Mesenchymal stem cell (in vitro differentiated cells and primary cell): Measurements from ENCODE around the gene FOXL3.

Experiments
- DNase-seq: peaks from one replicate; pipeline ENCODE4 v3.0.0-alpha.2; 2013
- H2AFZ ChIP-seq: one replicate; pipeline ENCODE4 v1.6.1; 2013; ENCODE audit warnings: low read depth, mild to moderate bottlenecking, control low read depth, inconsistent platforms, low read length, moderate library complexity
- H2AK5ac ChIP-seq: 2 replicates; pipeline ENCODE4 v1.6.1; 2013; ENCODE audit warnings: low read length, moderate library complexity, mild to moderate bottlenecking, inconsistent platforms; ENCODE audit not compliant: severe bottlenecking
- H2BK120ac ChIP-seq: one replicate; pipeline ENCODE4 v1.6.1; 2013; ENCODE audit warnings: low read depth, mild to moderate bottlenecking, inconsistent platforms, low read length, moderate library complexity
- H2BK12ac ChIP-seq, 2 experiments: one replicate each; pipeline ENCODE4 v1.6.1; 2013; ENCODE audit warnings: inconsistent platforms in 2 of 2, low read length in 2 of 2, mild to moderate bottlenecking in 2 of 2, moderate library complexity in 2 of 2, control low read depth in 1 of 2
- H2BK15ac ChIP-seq: one replicate; pipeline ENCODE4 v1.6.1; 2013; ENCODE audit warnings: mild to moderate bottlenecking, low read depth, inconsistent platforms; ENCODE audit not compliant: poor library complexity, severe bottlenecking
- H2BK5ac ChIP-seq: 2 replicates; pipeline ENCODE4 v1.6.1; 2013; ENCODE audit warnings: low read depth, mild to moderate bottlenecking, low read length, control low read depth, inconsistent platforms; ENCODE audit not compliant: poor library complexity, severe bottlenecking
- H3K14ac ChIP-seq, 2 experiments: one replicate each; pipeline ENCODE4 v1.6.1; 2013; ENCODE audit warnings: inconsistent platforms in 2 of 2, low read length in 2 of 2, control low read depth in 1 of 2, mild to moderate bottlenecking in 1 of 2, moderate library complexity in 1 of 2
- H3K18ac ChIP-seq, 2 experiments: one replicate each; pipeline ENCODE4 v1.6.1; 2013; ENCODE audit warnings: inconsistent platforms in 2 of 2, low read length in 2 of 2, control low read depth in 1 of 2, low read depth in 1 of 2, mild to moderate bottlenecking in 1 of 2
- H3K23ac ChIP-seq, 2 experiments: one replicate each; pipeline ENCODE4 v1.6.1; 2013; ENCODE audit warnings: inconsistent platforms in 2 of 2, low read length in 2 of 2, mild to moderate bottlenecking in 2 of 2, moderate library complexity in 2 of 2, control low read depth in 1 of 2
- H3K27ac ChIP-seq: 2 replicates; pipeline ENCODE4 v1.5.1; 2013; ENCODE audit warnings: mild to moderate bottlenecking, moderate library complexity, low read length, control low read depth, inconsistent platforms; ENCODE audit not compliant: poor library complexity, severe bottlenecking
- H3K27me3 ChIP-seq, 2 experiments: 2 replicates each; pipeline versions ENCODE4 v1.6.1 to v1.7.0; 2013; ENCODE audit warnings: low read length in 2 of 2, mild to moderate bottlenecking in 2 of 2, moderate library complexity in 2 of 2, control low read depth in 1 of 2, inconsistent platforms in 1 of 2; ENCODE audit not compliant: control insufficient read depth in 1 of 2, insufficient read depth in 1 of 2
- H3K36me3 ChIP-seq, 2 experiments: 2 replicates each; pipeline versions ENCODE4 v1.6.1 to v1.7.0; 2013; ENCODE audit warnings: low read length in 2 of 2, control low read depth in 1 of 2, inconsistent platforms in 1 of 2, low read depth in 1 of 2, mild to moderate bottlenecking in 1 of 2; ENCODE audit not compliant: insufficient read depth in 2 of 2, control insufficient read depth in 1 of 2
- H3K4ac ChIP-seq, 2 experiments: one replicate each; pipeline ENCODE4 v1.6.1; 2013; ENCODE audit warnings: inconsistent platforms in 2 of 2, low read length in 2 of 2, mild to moderate bottlenecking in 2 of 2, moderate library complexity in 2 of 2, control low read depth in 1 of 2, low read depth in 1 of 2
- H3K4me1 ChIP-seq: 2 replicates; pipeline ENCODE4 v1.6.1; 2013; ENCODE audit warnings: low read depth, low read length, control low read depth; ENCODE audit not compliant: control insufficient read depth, insufficient read depth
- H3K4me2 ChIP-seq: 2 replicates; pipeline ENCODE4 v1.6.1; 2013; ENCODE audit warnings: low read length, mild to moderate bottlenecking, inconsistent platforms; ENCODE audit not compliant: poor library complexity, severe bottlenecking
- H3K4me3 ChIP-seq, 2 experiments: 2 replicates each; pipeline versions ENCODE4 v1.5.1 to v1.7.0; 2013; ENCODE audit warnings: low read length in 2 of 2, mild to moderate bottlenecking in 2 of 2, control low read depth in 1 of 2, low read depth in 1 of 2; ENCODE audit not compliant: insufficient read depth in 1 of 2
- H3K79me1 ChIP-seq: replicated peaks from 2 replicates; pipeline ENCODE4 v1.6.1; 2013; ENCODE audit warnings: mild to moderate bottlenecking, control low read depth, low read length, inconsistent platforms; ENCODE audit not compliant: poor library complexity, severe bottlenecking
- H3K9ac ChIP-seq: 2 replicates; pipeline ENCODE4 v1.7.0; 2013; ENCODE audit warnings: mild to moderate bottlenecking, low read length, moderate library complexity
- H3K9me3 ChIP-seq: 2 replicates; pipeline ENCODE4 v1.7.0; 2013; ENCODE audit warnings: mild to moderate bottlenecking, low read length; ENCODE audit not compliant: control insufficient read depth
- H4K8ac ChIP-seq: one replicate; pipeline ENCODE4 v1.6.1; 2013; ENCODE audit warnings: inconsistent platforms, mild to moderate bottlenecking, low read length, moderate library complexity
- H4K91ac ChIP-seq: one replicate; pipeline ENCODE4 v1.6.1; 2013; ENCODE audit warnings: mild to moderate bottlenecking, low read length, inconsistent platforms
- WGBS: methylation state at CpG from one replicate; pipeline ENCODE4 v1.1.7; 2013; ENCODE audit warnings: mixed read lengths; 5-methylcytosine and 5-hydroxymethylcytosine counted together

FOXL3 gene

DNA sequence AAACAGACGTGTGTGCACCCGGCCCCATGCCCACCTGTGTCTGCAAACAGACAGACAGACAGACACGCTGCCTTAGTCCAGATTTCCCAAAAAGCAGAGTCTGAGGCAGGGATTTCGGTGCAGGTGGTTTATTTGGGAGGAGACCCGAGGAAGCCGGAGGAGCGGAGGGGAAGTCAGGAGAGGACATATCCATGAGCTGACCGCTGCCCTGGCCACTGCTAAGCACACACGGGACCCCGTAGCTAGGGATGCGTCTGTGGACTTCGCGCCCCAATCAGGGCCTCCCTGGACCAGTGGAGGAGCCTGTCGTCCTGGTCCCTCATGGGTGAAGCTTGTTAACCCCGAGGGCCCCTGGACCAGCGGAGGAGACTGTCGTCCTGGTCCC, 47.6 kb downstream of the FOXL3 start:
- Histone ChIP-seq H3K27ac (no peak overlapping the region), H2BK12ac (no peak overlapping the region), H3K27me3 (peaks cover 29 to 52% of the 10 kb centered on the region in 2 experiments), H3K4me3 (no peak overlapping the region), H4K91ac (no peak overlapping the region), H3K79me1 (no peaks in the 10 kb centered on the region), H3K9ac (no peak overlapping the region), H2BK5ac (no peak overlapping the region), H3K9me3 (no peaks in the 10 kb centered on the region), H2BK15ac (no peak overlapping the region), H4K8ac (no peak overlapping the region), H3K14ac (no peak overlapping the region), H3K23ac (no peak overlapping the region), H2BK120ac (no peak overlapping the region), H3K36me3 (no peaks in the 10 kb centered on the region), H3K4me2 (no peak overlapping the region), H3K4me1 (peaks cover 10% of the 10 kb centered on the region), H3K4ac (no peak overlapping the region), H2AK5ac (no peak overlapping the region), H3K18ac (no peak overlapping the region), H2AFZ (no peak overlapping the region)
- WGBS, result 87% methylated on average over 17 of the region's 17 CpGs
- DNase-seq, result no peak

DNA sequence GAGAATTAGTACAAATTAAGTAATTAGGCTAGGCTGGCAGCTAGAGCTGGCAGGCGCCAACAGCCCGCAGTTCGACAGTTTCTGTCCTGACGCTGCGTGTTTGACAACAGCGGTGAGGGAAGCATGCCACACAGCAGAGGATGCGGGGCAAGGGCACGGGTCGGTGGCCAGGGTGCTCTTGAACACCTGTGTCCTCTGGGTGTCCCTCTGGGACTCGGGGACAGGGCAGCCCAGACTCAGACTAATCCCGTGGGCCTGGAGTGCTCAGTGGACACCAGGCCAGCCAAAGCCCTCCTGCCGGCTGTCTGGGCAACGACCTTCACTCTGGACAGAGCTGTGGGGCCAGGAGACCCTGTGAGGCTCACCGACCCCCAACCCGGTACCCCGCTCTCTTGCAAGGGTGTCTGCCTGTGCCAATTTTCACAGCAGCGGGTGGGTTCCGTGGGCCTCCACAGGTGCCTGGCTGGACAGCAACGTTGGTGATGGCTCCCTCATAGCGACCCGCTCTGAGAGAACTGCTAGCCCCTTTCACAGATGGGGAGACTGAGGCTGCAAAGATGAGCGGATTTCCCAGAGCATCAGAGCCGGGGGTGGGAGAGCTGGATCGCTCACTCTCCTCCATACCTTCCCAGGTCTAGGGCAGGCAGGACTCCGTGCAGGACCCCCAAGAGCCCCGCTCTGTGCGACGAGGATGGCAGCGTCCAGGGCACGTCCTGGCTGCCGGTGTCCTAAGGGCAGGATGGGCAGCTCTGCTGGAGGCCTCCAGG, 48.5 kb downstream of the FOXL3 start:
- Histone ChIP-seq H3K4me2 (no peak overlapping the region), H3K27me3 (peaks cover 29 to 48% of the 10 kb centered on the region in 2 experiments), H4K8ac (no peak overlapping the region), H3K14ac (no peak overlapping the region), H2AFZ (no peak overlapping the region), H3K9ac (no peak overlapping the region), H2BK5ac (no peak overlapping the region), H4K91ac (no peak overlapping the region), H3K4me1 (peaks cover 4% of the 10 kb centered on the region), H3K27ac (no peak overlapping the region), H3K4me3 (no peak overlapping the region), H3K18ac (no peak overlapping the region), H3K23ac (no peak overlapping the region), H2BK15ac (no peak overlapping the region), H3K79me1 (no peaks in the 10 kb centered on the region), H2BK12ac (no peak overlapping the region), H2AK5ac (no peak overlapping the region), H3K4ac (no peak overlapping the region), H3K36me3 (no peaks in the 10 kb centered on the region), H3K9me3 (no peaks in the 10 kb centered on the region), H2BK120ac (no peak overlapping the region)
- DNase-seq, result no peak
- whole genome bisulfite sequencing, result 88% methylated on average over 31 of the region's 31 CpGs

DNA sequence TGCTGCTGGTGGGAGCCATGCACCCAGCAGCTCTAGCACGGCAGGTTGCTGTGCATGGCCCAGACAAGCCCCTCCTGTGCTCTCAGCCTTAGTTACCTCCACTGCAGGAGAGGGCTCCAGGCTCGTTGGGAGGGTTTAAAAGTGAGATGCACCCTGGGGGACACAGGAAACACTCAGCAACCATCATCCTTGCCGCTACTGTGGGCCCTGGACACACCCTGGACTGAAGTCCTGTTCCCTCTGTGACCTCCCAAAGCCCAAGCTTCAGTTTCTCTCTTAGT, 49.0 kb downstream of the FOXL3 start:
- no peak for DNase-seq

DNA sequence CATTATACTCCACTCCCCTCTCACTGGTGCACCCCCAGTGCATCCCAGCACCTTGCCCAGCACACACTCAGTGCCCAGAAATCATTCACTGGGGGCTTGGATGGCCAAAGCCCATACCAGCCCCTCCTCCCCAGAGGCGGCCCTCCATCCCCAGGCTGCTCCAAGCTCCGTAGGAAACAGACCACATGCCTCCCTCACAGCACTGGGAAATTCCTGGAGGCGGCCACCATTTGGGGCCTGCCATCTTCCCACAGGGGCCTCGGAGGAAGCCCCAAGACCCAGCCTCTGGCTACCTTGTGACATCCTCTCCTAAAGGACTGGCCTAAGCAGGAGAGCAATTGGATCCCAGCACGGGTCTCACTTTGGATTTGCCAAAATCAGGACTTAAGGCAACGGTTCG, 49.7 kb downstream of the FOXL3 start:
- Histone ChIP-seq H4K91ac (no peak overlapping the region), H2AK5ac (no peak overlapping the region), H2BK120ac (no peak overlapping the region), H3K27me3 (peaks cover 29 to 48% of the 10 kb centered on the region in 2 experiments), H3K4me3 (no peak overlapping the region), H3K4me1 (no peaks in the 10 kb centered on the region), H2AFZ (no peak overlapping the region), H3K4ac (no peak overlapping the region), H3K23ac (no peak overlapping the region), H3K4me2 (no peak overlapping the region), H2BK15ac (no peak overlapping the region), H3K9ac (no peak overlapping the region), H4K8ac (peak overlapping the region; percentile 2), H3K18ac (no peak overlapping the region), H3K79me1 (no peaks in the 10 kb centered on the region), H3K27ac (no peak overlapping the region), H2BK5ac (no peak overlapping the region), H3K14ac (no peak overlapping the region), H3K9me3 (no peaks in the 10 kb centered on the region), H2BK12ac (no peak overlapping the region), H3K36me3 (no peaks in the 10 kb centered on the region)
- 77% methylated on average over 7 of the region's 7 CpGs for WGBS
- DNase-seq, result no peak

More for the DNA sequence above, 49.0 kb downstream of the FOXL3 start:
- Histone ChIP-seq H3K4me1 (no peaks in the 10 kb centered on the region), H2BK12ac (no peak overlapping the region), H3K27me3 (peaks cover 29 to 48% of the 10 kb centered on the region in 2 experiments), H2BK15ac (no peak overlapping the region), H2BK5ac (no peak overlapping the region), H3K18ac (no peak overlapping the region), H3K9me3 (no peaks in the 10 kb centered on the region), H3K9ac (no peak overlapping the region), H3K14ac (no peak overlapping the region), H4K91ac (no peak overlapping the region), H2AK5ac (no peak overlapping the region), H2AFZ (no peak overlapping the region), H3K23ac (no peak overlapping the region), H3K4me3 (no peak overlapping the region), H3K4ac (no peak overlapping the region), H4K8ac (no peak overlapping the region), H3K79me1 (no peaks in the 10 kb centered on the region), H3K4me2 (no peak overlapping the region), H3K36me3 (no peaks in the 10 kb centered on the region), H2BK120ac (no peak overlapping the region), H3K27ac (no peak overlapping the region)
- 56% methylated on average over 3 of the region's 3 CpGs for WGBS
